NCI-H69 (cell line): ENCODE results near the gene MUC4.
A peak's percentile ranks its signal among the peaks of the same experiment; 100 is the strongest.
"Not testable (repeated sequence)": the region's sequence is repeated elsewhere in the genome, so short reads cannot be mapped to it uniquely, and the experiment has no call there.

ENCODE experiments used
- DNase-seq: peaks from one replicate; lab custom pipeline; 2025; lab: John Stamatoyannopoulos, UW

The MUC4 gene

DNA sequence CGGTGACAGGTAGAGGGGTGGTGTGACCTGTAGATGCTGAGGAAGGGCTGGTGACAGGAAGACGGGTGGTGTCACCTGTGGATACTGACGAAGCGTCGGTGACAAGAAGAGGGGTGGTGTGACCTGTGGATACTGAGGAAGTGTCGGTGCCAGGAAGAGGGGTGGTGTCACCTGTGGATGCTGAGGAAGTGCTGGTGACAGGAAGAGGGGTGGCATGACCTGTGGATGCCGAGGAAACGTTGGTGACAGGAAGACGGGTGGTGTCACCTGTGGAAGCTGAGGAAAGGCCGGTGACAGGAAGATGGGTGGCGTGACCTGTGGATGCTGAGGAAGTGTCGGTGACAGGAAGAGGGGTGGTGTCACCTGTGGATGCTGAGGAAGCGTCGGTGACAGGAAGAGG is 27.7 kb downstream of the MUC4 start:
- DNase-seq, result not testable (repeated sequence)

DNA sequence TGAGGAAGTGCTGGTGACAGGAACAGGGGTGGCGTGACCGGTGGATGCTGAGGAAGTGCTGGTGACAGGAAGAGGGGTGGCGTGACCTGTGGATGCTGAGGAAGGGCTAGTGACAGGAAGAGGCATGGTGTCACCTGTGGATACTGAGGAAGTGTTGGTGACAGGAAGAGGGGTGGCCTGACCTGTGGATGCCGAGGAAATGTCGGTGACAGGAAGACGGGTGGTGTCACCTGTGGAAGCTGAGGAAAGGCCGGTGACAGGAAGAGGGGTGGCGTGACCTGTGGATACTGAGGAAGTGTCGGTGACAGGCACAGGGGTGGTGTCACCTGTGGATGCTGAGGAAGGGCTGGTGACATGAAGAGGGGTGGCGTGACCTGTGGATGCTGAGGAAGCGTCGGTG is 30.5 kb downstream of the MUC4 start:
- DNase-seq, result not testable (repeated sequence)

DNA sequence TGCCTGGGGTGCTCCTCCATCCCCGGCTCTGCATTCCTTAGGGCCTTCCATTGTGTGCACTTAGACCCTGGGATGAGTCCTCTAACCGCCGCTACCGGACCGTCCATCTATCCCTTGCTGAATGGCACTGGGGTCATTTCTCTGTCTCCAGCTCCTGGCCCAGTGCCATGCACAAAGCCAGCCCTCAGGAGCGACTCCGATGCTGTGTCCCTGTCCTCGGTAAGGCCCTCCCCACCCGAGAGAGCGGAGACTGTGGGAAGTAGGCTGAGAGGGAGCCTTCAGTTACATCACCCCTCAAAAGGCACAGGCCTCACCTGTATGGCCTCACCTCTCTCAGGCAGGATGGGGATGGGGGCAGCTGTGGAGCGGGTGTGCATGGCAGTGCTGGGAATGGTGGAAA is 33.8 kb downstream of the MUC4 start:
- no peak for DNase-seq

DNA sequence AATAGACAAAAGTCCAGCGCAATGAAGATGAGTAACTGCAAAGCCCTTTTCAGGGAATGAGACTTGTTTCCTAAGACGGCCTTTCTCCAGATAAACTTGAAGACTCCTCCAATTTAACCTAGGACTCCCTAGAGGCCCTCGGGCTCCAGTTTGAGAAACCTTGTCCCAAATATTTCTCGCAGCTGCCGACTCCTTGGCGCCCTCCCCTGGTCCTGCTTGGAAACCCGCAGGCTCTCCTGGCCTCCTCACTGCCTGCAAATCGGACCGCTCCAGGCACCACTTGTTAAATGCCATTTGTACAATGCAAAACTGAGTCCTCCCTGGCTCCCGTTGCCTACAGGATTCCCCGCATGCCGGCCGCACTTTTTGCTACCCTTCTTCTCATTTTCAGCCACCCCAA is 36.8 kb downstream of the MUC4 start:
- DNase-seq, result peak; percentile 40

- no peak for DNase-seq
These were observed 37.7 kb downstream of the MUC4 start for GRCh38 chr3:195773956-195774537.

DNA sequence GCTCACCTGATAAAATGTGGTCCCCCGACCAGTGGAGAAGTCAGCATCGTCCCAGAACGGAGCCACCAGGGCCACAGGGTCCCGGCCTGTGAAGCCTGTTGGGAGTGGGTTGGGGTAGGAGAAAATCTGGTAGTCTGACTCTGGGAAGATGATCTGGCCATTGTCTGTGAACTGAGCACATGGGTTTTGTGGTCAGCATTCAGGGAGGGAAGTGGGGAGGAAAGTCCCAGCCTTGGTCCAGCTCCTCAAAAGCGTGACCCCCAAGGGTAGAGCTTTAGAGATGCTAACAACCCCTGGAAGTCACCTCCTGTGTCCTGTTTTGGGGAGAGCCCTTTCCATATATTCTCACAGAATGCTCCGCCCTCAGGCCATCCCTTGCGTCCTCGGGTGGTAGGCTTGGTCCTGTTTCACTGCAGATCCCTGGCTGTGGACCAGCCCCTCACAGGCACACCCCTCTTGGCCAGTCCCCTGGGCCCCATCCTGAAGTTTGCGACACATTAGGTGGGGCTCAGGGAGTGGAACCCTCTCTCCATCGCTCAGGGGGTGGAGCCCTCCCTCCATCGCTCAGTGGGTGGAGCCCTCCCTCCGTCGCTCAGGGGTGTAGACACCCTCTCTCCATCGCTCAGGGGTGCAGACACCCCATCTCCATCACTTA is 40.0 kb downstream of the MUC4 start:
- no peak for DNase-seq

- DNase-seq, result not testable (repeated sequence)
These were observed 40.7 kb downstream of the MUC4 start for GRCh38 chr3:195770841-195771645.

- DNase-seq, result no peak
These were observed 41.5 kb downstream of the MUC4 start for GRCh38 chr3:195770081-195770840.

DNA sequence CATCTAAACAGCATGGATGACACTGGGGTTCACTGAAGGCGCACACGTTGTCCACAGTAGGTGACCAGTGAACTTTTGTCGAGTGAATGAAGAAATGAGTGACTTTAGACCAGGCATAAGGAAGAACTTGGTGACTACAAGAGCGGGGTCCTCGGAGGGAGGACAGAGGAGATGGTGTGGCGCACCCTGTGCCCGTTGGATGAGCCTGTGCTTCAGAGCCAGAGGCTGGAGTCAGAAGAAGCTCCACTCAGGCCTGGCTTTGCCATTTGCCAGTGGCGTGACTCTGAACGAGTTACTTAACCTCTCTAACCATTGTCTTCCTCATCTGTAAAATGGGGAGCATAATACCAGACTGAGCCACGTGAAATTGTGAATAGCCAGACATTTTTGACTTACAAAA is 42.2 kb downstream of the MUC4 start:
- DNase-seq, result no peak

DNA sequence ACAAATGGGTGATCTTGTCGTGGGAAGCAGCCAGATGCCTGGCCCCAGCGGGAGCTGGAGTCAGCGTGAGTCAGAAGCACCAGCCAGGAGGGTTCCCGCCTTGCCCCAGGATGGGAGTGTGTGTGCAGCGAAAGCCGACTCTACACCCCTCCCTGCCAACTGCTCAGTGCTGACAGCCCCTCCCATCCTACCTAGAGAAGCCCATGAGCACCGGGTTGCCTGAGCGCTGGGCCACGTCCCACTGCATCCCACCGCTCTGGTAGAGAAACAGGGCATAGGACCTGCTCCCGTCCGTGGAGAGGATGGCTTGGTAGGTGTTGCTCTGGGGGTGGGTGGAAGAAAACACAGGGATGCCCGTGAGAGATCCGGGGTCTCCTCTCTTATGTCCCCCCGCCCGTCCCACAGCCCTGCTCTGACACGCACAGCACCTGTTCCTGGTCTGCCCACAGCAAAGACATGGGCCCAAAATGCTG is 42.9 kb downstream of the MUC4 start:
- DNase-seq, result peak; percentile 36

DNA sequence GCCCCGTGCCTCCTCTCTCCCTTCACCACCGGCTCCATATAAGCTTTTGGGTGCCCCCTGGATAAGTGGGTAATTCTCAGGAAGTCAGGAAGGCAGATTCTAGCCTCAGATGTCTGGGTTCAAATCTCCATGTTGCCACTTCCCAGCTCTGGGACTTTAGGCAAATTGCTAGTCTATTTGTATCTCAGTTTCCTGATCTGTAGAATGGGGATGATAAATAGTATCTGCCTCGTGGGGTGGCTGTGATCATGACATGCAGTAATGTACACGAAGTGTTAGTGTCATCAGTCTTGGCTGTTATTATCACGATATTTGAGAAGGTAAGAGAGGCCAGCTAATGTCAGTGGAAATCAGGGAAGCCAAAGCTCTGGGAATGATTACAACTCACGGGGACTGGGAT is 43.3 kb downstream of the MUC4 start:
- DNase-seq, result no peak

- no peak for DNase-seq
These were observed 43.9 kb downstream of the MUC4 start for GRCh38 chr3:195767792-195768191.

- no peak for DNase-seq
These were observed 45.1 kb downstream of the MUC4 start for GRCh38 chr3:195766671-195767070.

GRCh38 chr3:195764961-195765706 is 46.6 kb downstream of the MUC4 start:
- DNase-seq, result no peak

- DNase-seq, result no peak
These were observed 47.6 kb downstream of the MUC4 start for GRCh38 chr3:195763843-195764825.

- no peak for DNase-seq
These were observed 48.5 kb downstream of the MUC4 start for GRCh38 chr3:195763076-195763830.

DNA sequence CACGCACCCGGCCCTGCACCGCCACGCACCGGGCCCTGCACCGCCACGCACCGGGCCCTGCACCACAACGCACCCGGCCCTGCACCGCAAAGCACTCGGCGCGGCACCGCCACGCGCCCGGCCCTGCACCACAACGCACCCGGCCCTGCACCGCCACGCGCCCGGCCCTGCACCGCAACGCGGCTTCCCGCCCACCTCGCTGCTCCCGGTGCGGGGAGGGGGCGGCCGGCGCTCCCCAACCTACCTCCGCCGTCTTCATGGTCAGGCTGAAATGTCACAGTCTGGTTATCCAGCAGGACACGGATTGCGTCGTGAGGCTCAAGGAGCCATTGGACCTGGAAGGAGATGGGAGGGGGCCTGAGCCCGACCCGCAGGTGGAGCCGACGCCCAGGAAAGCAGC is 49.1 kb downstream of the MUC4 start:
- DNase-seq, result no peak

DNA sequence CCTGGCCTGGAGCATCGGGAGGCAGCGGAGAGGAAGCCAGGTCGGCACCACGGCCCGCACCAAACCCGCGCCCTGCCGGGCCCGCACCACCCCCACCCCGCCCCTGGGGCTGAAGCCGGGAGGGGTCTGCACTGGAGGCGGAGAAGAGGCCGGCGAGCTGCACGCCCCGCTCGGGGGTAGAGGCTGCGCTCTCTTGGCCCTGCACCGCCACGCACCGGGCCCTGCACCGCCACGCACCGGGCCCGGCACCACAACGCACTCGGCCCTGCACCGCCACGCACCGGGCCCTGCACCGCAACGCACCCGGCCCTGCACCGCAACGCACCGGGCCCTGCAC is 49.5 kb downstream of the MUC4 start:
- no peak for DNase-seq

DNA sequence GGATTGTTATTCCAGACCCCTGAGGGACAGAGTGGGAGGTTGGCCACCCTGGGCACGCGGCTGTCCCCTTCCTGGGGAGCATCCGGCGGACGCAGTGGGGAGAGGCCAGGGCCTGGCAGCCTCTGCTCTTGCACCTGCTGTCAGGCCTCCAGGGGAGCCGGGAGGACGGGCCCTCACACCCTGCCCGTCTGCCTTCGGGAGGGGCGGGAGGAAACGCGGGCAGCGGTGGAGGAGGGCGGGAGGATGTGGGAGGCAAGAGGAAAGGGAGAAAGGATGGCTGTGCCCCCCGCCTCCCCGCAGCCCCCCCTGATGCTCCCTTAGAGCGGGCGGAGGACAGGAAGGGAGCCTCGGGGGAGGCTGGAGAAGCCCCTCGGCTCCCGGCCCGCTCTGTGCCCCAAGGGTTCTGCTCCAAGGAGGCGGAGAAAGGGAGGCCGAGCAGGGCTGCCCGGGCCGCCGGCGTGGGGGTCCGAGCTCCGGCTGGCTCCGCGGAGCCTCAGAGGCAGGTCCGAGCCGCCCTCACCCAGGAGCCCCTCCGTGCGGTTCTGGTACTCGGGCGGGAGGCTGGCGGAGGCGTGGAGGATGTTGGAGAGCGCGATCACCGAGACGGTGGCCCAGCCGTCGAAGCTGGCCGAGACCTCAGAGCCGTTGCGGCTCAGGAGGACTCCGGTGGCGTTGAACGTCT is 50.0 kb downstream of the MUC4 start:
- peak; percentile 13 for DNase-seq
